Heart left ventricle (tissue), 13 donors: ENCODE measurements around the gene TPSB2.

Source experiments
- CTCF ChIP-seq, 12 donors: fragments of 200-600 bp; sonication (generic) in 4 of 12; IDR thresholded peaks; one replicate each; pipeline versions ENCODE4 v1.5.0 to v1.8.0; 2018 to 2022; ENCODE audit warnings: antibody characterized with exemption in 12 of 12, mild to moderate bottlenecking in 5 of 12
- POLR2A ChIP-seq, 2 donors: fragments of 450-650 bp; IDR thresholded peaks; one replicate each; pipeline ENCODE4 v1.6.1; 2017; ENCODE audit warnings: antibody characterized with exemption in 2 of 2, mild to moderate bottlenecking in 2 of 2, moderate library complexity in 2 of 2
- donor health status: ischemic (EF 13 %, LVEDD 7.1; RV severe dilation, severe dysfunction).
- donor health status: DM: no; HTN: yes; CAD: no.
- donor health status: DM: no; HTN: no; CAD: no.
- donor health status: ischemic (EF 25% LVEDD 6.9; RV normal size, moderate dysfunction).
- donor health status: ischemic (EF 25% LVEDD 5.7; RV mildly dilated, moderate dysfunction).
- donor health status: ischemic (EF 35%, LVEDD 5.7; RV mildly dilated, moderate dysfunction).
- donor health status: nonischemic (EF 11% LVEDD 7.7; RV severe dilation, severe dysfunction).
- donor health status: DM: yes; HTN: yes; CAD: no.
- donor health status: PGD.
- donor health status: ischemic (EF 29% LVEDD 5.4; RV normal size, mild dysfunction).
- donor health status: nonischemic (EF 23%, LVEDD 6.1; RV moderate dilation, normal function).

- TF ChIP-seq CTCF (IDR thresholded peaks at IDR 0.05) (no peak), POLR2A (IDR thresholded peaks at IDR 0.05) (no peak)
Observed at GRCh38 chr16:1245452-1246020, 15.6 kb upstream of the TPSB2 start.
